ENCODE data around the gene MAP3K7. TPM values are rescaled to one million over a fixed set of nuclear protein-coding genes. Genes with fewer than 3 reads are reported as not detected.

Gene MAP3K7
- total RNA-seq, 1 donor from 2014 or later = 23.0 TPM

GRCh38 chr6:90465686-90466085 lies 121.2 kb downstream of the MAP3K7 start:
- H3K27me3 ChIP-seq (ENCODE audit: control insufficient read depth in 3 of 3, insufficient read depth in 3 of 3, low read length in 3 of 3) = no peaks in the 10 kb centered on the region
- no peak overlapping the region for H3K27ac ChIP-seq (ENCODE audit: low read depth, low read length)
- no peaks in the 10 kb centered on the region for H3K4me1 ChIP-seq (ENCODE audit: control insufficient read depth in 3 of 3, insufficient read depth in 3 of 3, low read length in 3 of 3)
- H3K36me3 ChIP-seq (ENCODE audit: control insufficient read depth in 3 of 3, insufficient read depth in 3 of 3, low read length in 3 of 3) = no peaks in the 10 kb centered on the region
- H3K9me3 ChIP-seq (ENCODE audit: control insufficient read depth in 3 of 3, low read length in 3 of 3) = no peaks in the 10 kb centered on the region
- no peak overlapping the region for H3K4me3 ChIP-seq (ENCODE audit: low read length in 3 of 3)
- H3K9ac ChIP-seq (ENCODE audit: low read depth in 1 of 3, low read length in 3 of 3) = no peak overlapping the region

GRCh38 chr6:90464507-90464906 lies 122.4 kb downstream of the MAP3K7 start:
- no peaks in the 10 kb centered on the region for H3K9me3 ChIP-seq (ENCODE audit: control insufficient read depth in 3 of 3, low read length in 3 of 3)
- H3K27ac ChIP-seq (ENCODE audit: low read depth, low read length) = no peak overlapping the region
- H3K4me3 ChIP-seq (ENCODE audit: low read length in 3 of 3) = no peak overlapping the region
- peaks cover 0 to 3% (median 0%) of the 10 kb centered on the region in 3 donors for H3K4me1 ChIP-seq (ENCODE audit: control insufficient read depth in 3 of 3, insufficient read depth in 3 of 3, low read length in 3 of 3)
- H3K36me3 ChIP-seq (ENCODE audit: control insufficient read depth in 3 of 3, insufficient read depth in 3 of 3, low read length in 3 of 3) = no peaks in the 10 kb centered on the region
- no peaks in the 10 kb centered on the region for H3K27me3 ChIP-seq (ENCODE audit: control insufficient read depth in 3 of 3, insufficient read depth in 3 of 3, low read length in 3 of 3)
- H3K9ac ChIP-seq (ENCODE audit: low read depth in 1 of 3, low read length in 3 of 3) = no peak overlapping the region

GRCh38 chr6:90463874-90464273 lies 123.0 kb downstream of the MAP3K7 start:
- Histone ChIP-seq H3K4me3 (ENCODE audit: low read length in 3 of 3) (no peak overlapping the region), H3K4me1 (ENCODE audit: control insufficient read depth in 3 of 3, insufficient read depth in 3 of 3, low read length in 3 of 3) (peaks cover 6 to 7% (median 6%) of the 10 kb centered on the region in 3 donors), H3K36me3 (ENCODE audit: control insufficient read depth in 3 of 3, insufficient read depth in 3 of 3, low read length in 3 of 3) (no peaks in the 10 kb centered on the region), H3K27me3 (ENCODE audit: control insufficient read depth in 3 of 3, insufficient read depth in 3 of 3, low read length in 3 of 3) (no peaks in the 10 kb centered on the region), H3K9me3 (ENCODE audit: control insufficient read depth in 3 of 3, low read length in 3 of 3) (no peaks in the 10 kb centered on the region), H3K9ac (ENCODE audit: low read depth in 1 of 3, low read length in 3 of 3) (no peak overlapping the region), H3K27ac (ENCODE audit: low read depth, low read length) (no peak overlapping the region)
